ENCODE data around the gene USP10.

DNA sequence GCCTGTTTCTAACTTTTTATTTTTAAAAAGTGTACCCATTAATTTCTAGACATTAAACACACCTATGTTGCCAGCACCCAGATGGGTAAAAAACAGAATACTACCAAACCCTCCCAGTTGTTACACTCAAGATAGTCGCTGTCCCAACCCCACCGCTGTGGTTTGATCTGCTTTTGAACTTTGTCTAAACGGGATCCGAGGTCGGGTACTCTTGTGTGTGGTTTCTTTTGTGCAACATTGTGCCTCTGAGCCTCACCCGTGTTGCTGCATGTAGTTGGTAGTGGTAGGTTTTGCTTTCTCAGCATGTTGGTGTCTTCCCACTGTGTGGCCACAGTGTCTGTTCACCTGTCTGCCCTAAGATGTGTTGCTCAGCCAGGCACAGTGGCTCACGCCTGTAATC lies 47.2 kb upstream of the USP10 start:
- TF ChIP-seq ZNF184 (tag by site-specific recombination; IDR thresholded peaks at IDR 0.05), result no peak
- TF ChIP-seq ZNF274 (IDR thresholded peaks at IDR 0.05; ENCODE audit: low read length), result no peak
- no peak for TF ChIP-seq ZNF274 (tag by site-specific recombination; IDR thresholded peaks at IDR 0.05; ENCODE audit: borderline replicate concordance)
- TF ChIP-seq CTCF (tag by site-specific recombination; IDR thresholded peaks at IDR 0.05), result no peak
- no peak for TF ChIP-seq ZNF24 (tag by site-specific recombination; IDR thresholded peaks at IDR 0.05)
- no peak for TF ChIP-seq PATZ1 (tag by site-specific recombination; IDR thresholded peaks at IDR 0.05)
- TF ChIP-seq PRDM1 (tag by site-specific recombination; IDR thresholded peaks at IDR 0.05), result no peak
- TF ChIP-seq ZNF501 (tag by site-specific recombination; IDR thresholded peaks at IDR 0.05), result no peak
- TF ChIP-seq ZNF311 (tag by site-specific recombination; IDR thresholded peaks at IDR 0.05; ENCODE audit: borderline replicate concordance), result no peak
- no peak for TF ChIP-seq ZNF776 (tag by site-specific recombination; IDR thresholded peaks at IDR 0.05; ENCODE audit: borderline replicate concordance)
- TF ChIP-seq KLF16 (tag by site-specific recombination; IDR thresholded peaks at IDR 0.05), result no peak
- TF ChIP-seq ZXDB (tag by site-specific recombination; IDR thresholded peaks at IDR 0.05), result no peak
- no peak for TF ChIP-seq ZBTB7A (tag by site-specific recombination; IDR thresholded peaks at IDR 0.05; ENCODE audit: low read depth)
- TF ChIP-seq, protein P1, sequence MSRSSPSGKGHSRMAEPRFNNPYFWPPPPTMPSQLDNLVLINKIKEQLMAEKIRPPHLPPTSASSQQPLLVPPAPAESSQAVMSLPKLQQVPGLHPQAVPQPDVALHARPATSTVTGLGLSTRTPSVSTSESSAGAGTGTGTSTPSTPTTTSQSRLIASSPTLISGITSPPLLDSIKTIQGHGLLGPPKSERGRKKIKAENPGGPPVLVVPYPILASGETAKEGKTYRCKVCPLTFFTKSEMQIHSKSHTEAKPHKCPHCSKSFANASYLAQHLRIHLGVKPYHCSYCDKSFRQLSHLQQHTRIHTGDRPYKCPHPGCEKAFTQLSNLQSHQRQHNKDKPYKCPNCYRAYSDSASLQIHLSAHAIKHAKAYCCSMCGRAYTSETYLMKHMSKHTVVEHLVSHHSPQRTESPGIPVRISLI (tag by site-specific recombination; IDR thresholded peaks at IDR 0.05), result no peak

All from HEK293 (cell line).